ENCODE data around the gene ANXA7. TPM values are rescaled to one million over a fixed set of nuclear protein-coding genes. Genes with fewer than 3 reads are reported as not detected.

Gene ANXA7
- total RNA-seq, 3 donors from 2014 or later = 120 to 169 (median 123) TPM

DNA sequence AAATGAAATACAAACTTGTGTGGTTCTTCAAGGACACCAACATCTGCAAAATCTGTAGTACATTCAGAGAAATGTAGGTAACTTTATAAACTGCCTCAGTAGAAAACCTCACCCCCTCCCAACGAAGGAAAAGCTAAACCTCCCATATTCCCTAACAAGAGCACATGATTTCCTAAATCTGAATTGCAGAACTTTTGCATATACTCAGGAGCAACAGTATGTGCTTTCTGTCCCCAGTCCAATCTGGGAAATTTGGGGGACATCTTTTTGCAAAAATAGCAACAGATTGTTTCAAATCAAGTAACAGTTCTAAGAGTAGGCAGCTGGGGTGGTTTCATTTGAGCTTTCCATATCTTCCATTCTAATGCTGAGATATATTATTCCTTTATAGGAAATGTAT is 35.3 kb upstream of the ANXA7 start:
- TF ChIP-seq POLR2A (IDR thresholded peaks at IDR 0.05) (no peak), POLR2AphosphoS5 (IDR thresholded peaks at IDR 0.05) (no peak)
- TF ChIP-seq, protein P1, sequence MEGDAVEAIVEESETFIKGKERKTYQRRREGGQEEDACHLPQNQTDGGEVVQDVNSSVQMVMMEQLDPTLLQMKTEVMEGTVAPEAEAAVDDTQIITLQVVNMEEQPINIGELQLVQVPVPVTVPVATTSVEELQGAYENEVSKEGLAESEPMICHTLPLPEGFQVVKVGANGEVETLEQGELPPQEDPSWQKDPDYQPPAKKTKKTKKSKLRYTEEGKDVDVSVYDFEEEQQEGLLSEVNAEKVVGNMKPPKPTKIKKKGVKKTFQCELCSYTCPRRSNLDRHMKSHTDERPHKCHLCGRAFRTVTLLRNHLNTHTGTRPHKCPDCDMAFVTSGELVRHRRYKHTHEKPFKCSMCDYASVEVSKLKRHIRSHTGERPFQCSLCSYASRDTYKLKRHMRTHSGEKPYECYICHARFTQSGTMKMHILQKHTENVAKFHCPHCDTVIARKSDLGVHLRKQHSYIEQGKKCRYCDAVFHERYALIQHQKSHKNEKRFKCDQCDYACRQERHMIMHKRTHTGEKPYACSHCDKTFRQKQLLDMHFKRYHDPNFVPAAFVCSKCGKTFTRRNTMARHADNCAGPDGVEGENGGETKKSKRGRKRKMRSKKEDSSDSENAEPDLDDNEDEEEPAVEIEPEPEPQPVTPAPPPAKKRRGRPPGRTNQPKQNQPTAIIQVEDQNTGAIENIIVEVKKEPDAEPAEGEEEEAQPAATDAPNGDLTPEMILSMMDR (IDR thresholded peaks at IDR 0.05) = no peak
- no peaks in the 10 kb centered on the region for H3K27me3 ChIP-seq
- H3K4me3 ChIP-seq = no peak overlapping the region
- H3K36me3 ChIP-seq = peaks cover 5% of the 10 kb centered on the region
- intact Hi-C loops (cut with DNase I; ENCODE audit: low total_unique reads) = no loop called here
- H3K4me1 ChIP-seq = no peaks in the 10 kb centered on the region
- no peak for DNase-seq (ENCODE audit: low spot score in 2 of 2)
- no peak overlapping the region for H3K27ac ChIP-seq
- no peaks in the 10 kb centered on the region for H3K9me3 ChIP-seq

DNA sequence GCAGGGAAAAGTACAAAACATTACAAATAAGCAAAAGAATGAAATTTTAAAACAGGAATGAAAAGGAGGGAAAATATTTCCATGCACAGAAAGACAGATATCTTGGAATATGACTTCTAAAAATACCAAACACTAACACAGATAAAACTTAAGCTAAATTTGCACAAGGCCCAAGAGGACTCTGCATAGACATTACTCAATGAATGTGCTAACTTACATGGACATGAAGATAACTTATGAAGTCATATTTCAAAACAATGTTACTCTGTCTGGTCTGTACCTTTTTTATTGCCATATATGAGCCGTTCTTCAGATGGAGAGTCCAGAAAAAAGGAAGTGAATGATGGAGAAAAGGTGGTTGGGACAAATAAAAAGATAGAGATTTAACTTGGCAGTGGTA is 34.5 kb upstream of the ANXA7 start:
- no peaks in the 10 kb centered on the region for H3K4me1 ChIP-seq
- H3K27ac ChIP-seq = no peak overlapping the region
- TF ChIP-seq POLR2AphosphoS5 (IDR thresholded peaks at IDR 0.05) = no peak
- TF ChIP-seq, protein P1 (IDR thresholded peaks at IDR 0.05) = no peak
- TF ChIP-seq POLR2A (IDR thresholded peaks at IDR 0.05) = no peak
- intact Hi-C loops (cut with DNase I; ENCODE audit: low total_unique reads) = no loop called here
- peaks cover 5% of the 10 kb centered on the region for H3K36me3 ChIP-seq
- no peak overlapping the region for H3K4me3 ChIP-seq
- no peaks in the 10 kb centered on the region for H3K27me3 ChIP-seq
- DNase-seq (ENCODE audit: low spot score in 2 of 2) = no peak
- no peaks in the 10 kb centered on the region for H3K9me3 ChIP-seq

DNA sequence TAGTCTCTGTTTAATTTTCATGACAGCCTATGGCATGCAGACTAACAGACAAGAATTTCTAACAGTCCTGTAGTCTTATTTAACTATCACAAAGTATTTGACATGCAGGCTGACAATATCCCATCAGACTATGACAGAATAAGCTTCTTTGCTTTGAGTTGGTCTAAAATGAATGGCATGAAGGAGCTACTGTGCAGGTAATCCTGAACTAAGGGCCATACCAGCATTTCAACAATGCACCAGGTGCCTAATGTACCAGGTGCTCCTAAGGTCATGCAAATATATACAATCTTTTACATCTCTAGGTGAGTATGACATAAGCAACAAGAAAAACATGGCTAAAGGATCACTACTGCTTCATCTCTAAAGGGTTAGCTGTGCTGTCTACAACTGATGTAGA is 33.1 kb upstream of the ANXA7 start:
- H3K27me3 ChIP-seq = no peaks in the 10 kb centered on the region
- no peak for DNase-seq (ENCODE audit: low spot score in 2 of 2)
- intact Hi-C loops (cut with DNase I; ENCODE audit: low total_unique reads) = no loop called here
- H3K27ac ChIP-seq = no peak overlapping the region
- no peak overlapping the region for H3K4me3 ChIP-seq
- no peaks in the 10 kb centered on the region for H3K4me1 ChIP-seq
- peaks cover 8% of the 10 kb centered on the region for H3K36me3 ChIP-seq
- no peaks in the 10 kb centered on the region for H3K9me3 ChIP-seq
- TF ChIP-seq POLR2AphosphoS5 (IDR thresholded peaks at IDR 0.05) (no peak), POLR2A (IDR thresholded peaks at IDR 0.05) (no peak)
- TF ChIP-seq, protein P1 (IDR thresholded peaks at IDR 0.05) = no peak

DNA sequence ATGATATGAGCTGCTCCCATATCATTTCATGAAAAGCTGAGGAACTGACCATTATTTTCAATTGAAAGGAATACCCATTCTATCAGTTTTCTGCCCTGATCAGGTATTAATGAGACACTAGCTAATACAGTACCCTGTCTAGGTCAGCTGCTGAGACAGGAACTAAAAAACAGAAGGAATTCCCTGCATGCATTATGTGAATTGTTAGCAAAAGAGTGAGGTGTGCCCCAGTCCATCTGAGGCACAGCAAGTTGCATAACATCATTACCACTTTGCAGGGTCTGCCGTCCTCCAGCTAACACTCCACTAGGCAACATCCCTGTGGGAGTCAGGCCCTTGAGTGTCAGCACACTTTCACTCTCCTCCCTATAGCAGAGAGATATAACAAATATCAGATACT is 30.6 kb upstream of the ANXA7 start:
- DNase-seq (ENCODE audit: low spot score in 2 of 2) = no peak
- H3K9me3 ChIP-seq = no peaks in the 10 kb centered on the region
- intact Hi-C loops (cut with DNase I; ENCODE audit: low total_unique reads) = no loop called here
- peaks cover 8% of the 10 kb centered on the region for H3K36me3 ChIP-seq
- no peak overlapping the region for H3K27ac ChIP-seq
- H3K27me3 ChIP-seq = no peaks in the 10 kb centered on the region
- no peaks in the 10 kb centered on the region for H3K4me1 ChIP-seq
- TF ChIP-seq POLR2AphosphoS5 (IDR thresholded peaks at IDR 0.05) = no peak
- no peak for TF ChIP-seq POLR2A (IDR thresholded peaks at IDR 0.05)
- TF ChIP-seq, protein P1 (IDR thresholded peaks at IDR 0.05) = no peak
- no peak overlapping the region for H3K4me3 ChIP-seq

DNA sequence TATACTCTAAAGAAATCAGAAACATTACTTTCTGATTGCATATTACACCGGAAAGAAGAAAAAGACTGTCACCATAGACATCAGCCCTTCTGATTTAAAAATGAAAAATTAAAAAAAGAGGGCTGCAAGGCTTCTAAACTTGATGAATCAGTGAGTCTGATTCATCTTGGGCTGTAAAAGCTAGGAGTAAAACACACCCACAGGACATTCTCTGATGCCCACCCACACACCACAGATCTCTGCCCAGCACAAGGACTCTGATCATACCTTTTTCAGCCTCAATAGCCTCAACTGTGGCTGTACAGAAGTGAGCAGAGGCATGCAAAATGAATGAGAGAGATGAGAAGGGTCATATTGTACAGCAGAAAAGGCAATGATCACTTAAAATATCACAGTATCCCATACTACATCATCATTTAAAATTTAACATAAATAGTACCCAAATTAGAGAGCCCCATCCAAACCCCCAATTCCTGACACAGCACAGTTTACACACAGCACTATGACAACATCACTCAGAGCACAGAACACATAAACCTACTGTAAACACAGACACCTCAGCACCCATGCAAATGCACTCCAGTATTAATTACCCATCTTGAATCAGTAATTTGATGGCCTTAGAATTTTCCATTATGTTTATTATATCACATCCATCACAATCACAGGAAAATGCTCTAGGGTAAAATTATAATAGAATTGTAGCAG is 25.9 kb upstream of the ANXA7 start:
- no peak for TF ChIP-seq POLR2AphosphoS5 (IDR thresholded peaks at IDR 0.05)
- TF ChIP-seq POLR2A (IDR thresholded peaks at IDR 0.05) = no peak
- TF ChIP-seq, protein P1 (IDR thresholded peaks at IDR 0.05) = no peak
- Histone ChIP-seq H3K36me3 (peaks cover 3% of the 10 kb centered on the region), H3K27me3 (no peaks in the 10 kb centered on the region), H3K27ac (no peak overlapping the region), H3K4me1 (no peaks in the 10 kb centered on the region), H3K9me3 (no peaks in the 10 kb centered on the region), H3K4me3 (no peak overlapping the region)
- DNase-seq (ENCODE audit: low spot score in 2 of 2) = no peak
- intact Hi-C loops (cut with DNase I; ENCODE audit: low total_unique reads) = no loop called here

Data from breast epithelium (tissue), 4 donors.